DMS153 treated with DMSO at 0.1 percent for 48 hours (cell line): Measurements from ENCODE around the gene EPYC.

ENCODE experiments used
- DNase-seq: peaks from one replicate; lab custom pipeline; 2025; ENCODE audit not compliant: unreplicated experiment; lab: John Stamatoyannopoulos, UW

The EPYC gene

DNA sequence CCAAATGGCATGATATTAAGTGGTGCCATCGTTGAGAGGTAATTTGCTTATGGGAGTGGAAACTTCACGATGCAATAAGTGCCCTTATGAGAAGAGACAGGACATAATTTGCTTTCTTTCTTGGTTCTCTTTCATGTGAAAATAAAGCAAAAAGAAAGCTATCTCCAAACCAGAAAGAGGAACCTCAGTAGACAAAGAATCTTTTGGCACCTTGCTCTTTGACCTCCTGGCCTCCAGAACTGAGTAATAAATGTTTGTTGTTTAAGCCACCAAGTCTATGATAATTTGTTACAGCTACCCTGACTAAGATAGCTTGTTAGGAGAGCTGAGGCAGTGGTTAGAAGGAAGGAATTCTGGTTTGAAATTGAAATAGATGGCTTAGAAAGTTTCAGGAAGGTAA is 89.4 kb downstream of the EPYC start:
- DNase-seq = no peak
